Keratinocyte (primary cell): ENCODE results near the gene KRR1. TPM values are rescaled to one million over a fixed set of nuclear protein-coding genes. Genes with fewer than 3 reads are reported as not detected.

ENCODE experiments used
- DNase-seq: peaks from one replicate; pipeline ENCODE4 v3.0.0-alpha.2; 2011; ENCODE audit warnings: low read depth, missing footprints, low spot score
- FAIRE-seq: peaks from 2 replicates; lab custom pipeline; 2011; peaks lifted over from hg19 to GRCh38; lab: Jason Lieb, UNC
- H2AFZ ChIP-seq: 2 replicates; pipeline ENCODE4 v1.6.0; 2012; ENCODE audit warnings: low read length, control low read depth, inconsistent platforms; ENCODE audit not compliant: control insufficient read depth
- H3K27ac ChIP-seq: 2 replicates; pipeline ENCODE4 v1.5.1; 2011; ENCODE audit warnings: low read length; ENCODE audit not compliant: control insufficient read depth, insufficient read depth
- H3K27me3 ChIP-seq: 3 replicates; pipeline ENCODE4 v1.6.0; 2011; ENCODE audit warnings: low read length; ENCODE audit not compliant: control insufficient read depth, insufficient read depth; ENCODE audit errors: extremely low read depth
- H3K36me3 ChIP-seq, 2 experiments: 2 replicates in 1 of 2; 3 replicates in 1 of 2; pipeline ENCODE4 v1.5.1; 2011; ENCODE audit warnings: low read length in 2 of 2, mild to moderate bottlenecking in 1 of 2; ENCODE audit not compliant: control insufficient read depth in 2 of 2, insufficient read depth in 2 of 2; ENCODE audit errors: extremely low read depth in 1 of 2
- H3K4me1 ChIP-seq: 3 replicates; pipeline ENCODE4 v1.5.1; 2011; ENCODE audit warnings: low read length; ENCODE audit not compliant: control insufficient read depth, insufficient read depth; ENCODE audit errors: extremely low read depth
- H3K4me2 ChIP-seq: 3 replicates; pipeline ENCODE4 v1.6.0; 2011; ENCODE audit warnings: low read depth, low read length; ENCODE audit not compliant: control insufficient read depth, insufficient read depth; ENCODE audit errors: extremely low read depth
- H3K4me3 ChIP-seq, 3 experiments: fragments of 200-600 bp in 1 of 3; sonication (generic) in 1 of 3; 2 replicates in 2 of 3; 3 replicates in 1 of 3; pipeline ENCODE4 v1.5.1; 2011 to 2016; ENCODE audit warnings: low read length in 3 of 3, mild to moderate bottlenecking in 3 of 3, control low read depth in 2 of 3, inconsistent platforms in 1 of 3, low read depth in 1 of 3, mixed read lengths in 1 of 3, mixed run types in 1 of 3, moderate library complexity in 1 of 3; ENCODE audit not compliant: control insufficient read depth in 2 of 3, insufficient read depth in 2 of 3; ENCODE audit errors: extremely low read depth in 1 of 3
- H3K79me2 ChIP-seq: 2 replicates; pipeline ENCODE4 v1.6.0; 2012; ENCODE audit warnings: low read length; ENCODE audit not compliant: control insufficient read depth, insufficient read depth
- H3K9ac ChIP-seq: 3 replicates; pipeline ENCODE4 v1.6.0; 2011; ENCODE audit warnings: low read length; ENCODE audit not compliant: control insufficient read depth, insufficient read depth; ENCODE audit errors: extremely low read depth
- H3K9me1 ChIP-seq: 3 replicates; pipeline ENCODE4 v1.6.0; 2011; ENCODE audit warnings: low read length; ENCODE audit not compliant: control insufficient read depth, insufficient read depth; ENCODE audit errors: extremely low read depth
- H3K9me3 ChIP-seq: 2 replicates; pipeline ENCODE4 v1.5.1; 2012; ENCODE audit warnings: low read depth, low read length; ENCODE audit not compliant: control insufficient read depth
- H4K20me1 ChIP-seq: 3 replicates; pipeline ENCODE4 v1.6.0; 2011; ENCODE audit warnings: low read length; ENCODE audit not compliant: control insufficient read depth, insufficient read depth; ENCODE audit errors: extremely low read depth
- EZH2 ChIP-seq: IDR thresholded peaks from one replicate; pipeline ENCODE4 v1.6.1; 2012; ENCODE audit warnings: inconsistent platforms, mild to moderate bottlenecking, low read length, moderate library complexity
- dilution Hi-C: fragments of 300-500 bp; cut with MboI; formaldehyde crosslinking; loops from one replicate; pipeline ENCODE4 v1.7.0; 2020; ENCODE audit warnings: low sequenced_read_pairs; ENCODE audit not compliant: extremely low pct_ligation_motif_present
- polyA plus RNA-seq, 5 experiments: library from polyadenylated mRNA; depleted of rRNA in 3 of 5; stranded (reverse) in 3 of 5; stranded (forward) in 1 of 5; unstranded in 1 of 5; fragments of >200 nt; gene quantifications; 1 replicate in 1 of 5; 2 replicates in 3 of 5; 3 replicates in 1 of 5; pipeline versions ENCODE4 v1.2.1 to v1.2.3, GENCODE V29; 2011 to 2012; ENCODE audit warnings: missing spikeins in 2 of 5, low read depth in 1 of 5, low replicate concordance in 1 of 5
- TF ChIP-seq, protein P1 (sequence below), 3 experiments: IDR thresholded peaks in 1 of 3; conservative IDR thresholded peaks in 1 of 3; optimal IDR thresholded peaks in 1 of 3; 2 replicates in 2 of 3; 3 replicates in 1 of 3; pipeline versions ENCODE3 to v1.5.1; 2011; ENCODE audit warnings: low read length in 3 of 3, mild to moderate bottlenecking in 3 of 3, moderate library complexity in 2 of 3, control low read depth in 1 of 3, inconsistent platforms in 1 of 3; ENCODE audit not compliant: insufficient read depth in 2 of 3; ENCODE audit errors: extremely low read depth in 1 of 3

KRR1 gene
- polyA plus RNA-seq, 1 donor (not counting 4 experiments of a cell fraction or from before 2014, with no cell fraction given) = 74.7 TPM

DNA sequence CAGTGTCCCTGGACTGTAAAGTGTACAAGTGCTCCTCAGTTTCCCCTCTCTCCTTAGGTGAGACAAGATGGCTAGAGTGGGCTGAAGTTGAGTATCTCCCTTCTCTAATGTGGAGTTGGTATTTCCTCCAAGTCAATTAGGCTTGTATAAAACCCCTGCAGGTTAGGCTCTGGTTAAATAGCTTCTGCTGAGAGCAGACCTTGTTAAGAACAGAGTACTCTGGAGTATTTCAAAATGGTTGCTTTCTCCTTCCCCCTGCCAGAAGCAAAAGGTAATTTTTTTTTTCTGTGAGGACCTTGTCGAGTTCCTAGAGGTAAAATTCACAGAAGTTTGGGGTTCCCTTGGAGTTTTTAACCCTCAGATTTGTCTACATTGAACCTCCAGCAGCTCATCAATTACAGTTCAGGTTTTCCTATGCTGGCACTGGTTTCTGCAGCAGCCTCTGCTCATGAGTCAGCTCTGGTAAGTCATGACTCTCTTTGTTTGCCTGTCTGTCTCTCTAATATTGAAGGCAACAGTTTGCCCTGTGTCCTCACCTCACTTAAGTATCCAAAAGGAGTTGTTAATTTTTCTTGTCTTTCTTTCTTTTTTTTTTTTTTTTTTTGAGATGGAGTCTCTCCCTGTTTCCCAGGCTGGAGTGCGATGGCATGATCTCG is 58.6 kb downstream of the KRR1 start:
- Histone ChIP-seq H3K79me2 (no peaks in the 10 kb centered on the region), H3K9me3 (peaks cover 2% of the 10 kb centered on the region), H3K9ac (no peak overlapping the region), H3K36me3 (no peaks in the 10 kb centered on the region), H3K4me2 (no peak overlapping the region), H3K27me3 (no peaks in the 10 kb centered on the region), H3K27ac (no peak overlapping the region), H3K9me1 (no peaks in the 10 kb centered on the region), H3K4me3 (no peak overlapping the region), H2AFZ (no peak overlapping the region), H4K20me1 (no peaks in the 10 kb centered on the region), H3K4me1 (peaks cover 5% of the 10 kb centered on the region)
- FAIRE-seq (peak; percentile 83), DNase-seq (no peak)
- dilution Hi-C loops = no loop called here
- no peak for TF ChIP-seq EZH2
- TF ChIP-seq, protein P1, sequence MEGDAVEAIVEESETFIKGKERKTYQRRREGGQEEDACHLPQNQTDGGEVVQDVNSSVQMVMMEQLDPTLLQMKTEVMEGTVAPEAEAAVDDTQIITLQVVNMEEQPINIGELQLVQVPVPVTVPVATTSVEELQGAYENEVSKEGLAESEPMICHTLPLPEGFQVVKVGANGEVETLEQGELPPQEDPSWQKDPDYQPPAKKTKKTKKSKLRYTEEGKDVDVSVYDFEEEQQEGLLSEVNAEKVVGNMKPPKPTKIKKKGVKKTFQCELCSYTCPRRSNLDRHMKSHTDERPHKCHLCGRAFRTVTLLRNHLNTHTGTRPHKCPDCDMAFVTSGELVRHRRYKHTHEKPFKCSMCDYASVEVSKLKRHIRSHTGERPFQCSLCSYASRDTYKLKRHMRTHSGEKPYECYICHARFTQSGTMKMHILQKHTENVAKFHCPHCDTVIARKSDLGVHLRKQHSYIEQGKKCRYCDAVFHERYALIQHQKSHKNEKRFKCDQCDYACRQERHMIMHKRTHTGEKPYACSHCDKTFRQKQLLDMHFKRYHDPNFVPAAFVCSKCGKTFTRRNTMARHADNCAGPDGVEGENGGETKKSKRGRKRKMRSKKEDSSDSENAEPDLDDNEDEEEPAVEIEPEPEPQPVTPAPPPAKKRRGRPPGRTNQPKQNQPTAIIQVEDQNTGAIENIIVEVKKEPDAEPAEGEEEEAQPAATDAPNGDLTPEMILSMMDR (optimal IDR thresholded peaks at IDR 0.05 in 1 of 3, IDR thresholded peaks at IDR 0.05 in 1 of 3, conservative IDR thresholded peaks at IDR 0.05 in 1 of 3; ENCODE audit: extremely low read depth in 1 of 3, insufficient read depth in 2 of 3, low read length in 3 of 3) = no peak

DNA sequence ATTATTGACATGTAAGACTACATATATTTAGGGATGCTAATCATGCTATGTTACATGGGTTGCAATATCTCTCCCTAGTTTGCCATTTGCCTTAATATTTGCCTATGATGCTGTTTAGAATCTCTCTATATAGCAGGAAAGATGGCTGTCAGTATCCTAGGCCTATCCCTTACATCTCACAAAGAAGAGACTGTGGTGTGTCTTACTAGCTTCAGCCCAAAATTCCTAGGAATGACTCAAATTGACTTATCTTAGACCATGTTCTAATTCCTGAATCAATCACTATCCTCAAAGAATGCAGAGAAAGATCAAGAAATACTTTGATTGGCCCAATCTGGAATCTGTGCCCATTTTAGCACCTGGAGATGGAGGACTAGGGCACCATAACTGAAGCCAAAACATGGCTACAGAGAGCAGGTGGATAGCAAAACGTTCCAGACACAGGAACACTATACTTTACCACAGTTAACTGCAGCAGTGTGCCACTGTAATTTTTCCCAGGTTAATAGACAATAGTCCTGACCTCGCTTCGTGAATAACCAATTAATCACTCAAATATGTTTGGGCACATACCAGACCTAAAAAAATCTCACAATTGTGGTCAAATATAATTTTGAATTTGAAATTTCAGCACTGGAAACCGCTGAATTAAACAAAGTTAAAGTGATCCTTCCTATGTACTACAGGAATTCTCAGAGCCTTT is 63.6 kb downstream of the KRR1 start:
- Histone ChIP-seq H3K9me3 (no peaks in the 10 kb centered on the region), H3K27ac (no peak overlapping the region), H4K20me1 (no peaks in the 10 kb centered on the region), H2AFZ (no peak overlapping the region), H3K27me3 (no peaks in the 10 kb centered on the region), H3K36me3 (no peaks in the 10 kb centered on the region), H3K79me2 (no peaks in the 10 kb centered on the region), H3K4me1 (peaks cover 25% of the 10 kb centered on the region), H3K4me3 (peak overlapping the region in 1 of 3 experiments; percentile 6), H3K4me2 (peak overlapping the region; percentile 42), H3K9me1 (no peaks in the 10 kb centered on the region), H3K9ac (no peak overlapping the region)
- peak; percentile 63 for FAIRE-seq
- DNase-seq = peak; percentile 30
- dilution Hi-C loops = no loop called here
- no peak for TF ChIP-seq EZH2
- TF ChIP-seq, protein P1 (optimal IDR thresholded peaks at IDR 0.05 in 1 of 3, IDR thresholded peaks at IDR 0.05 in 1 of 3, conservative IDR thresholded peaks at IDR 0.05 in 1 of 3; ENCODE audit: extremely low read depth in 1 of 3, insufficient read depth in 2 of 3, low read length in 3 of 3) = no peak
